K562 (cell line): ENCODE measurements around the gene TOM1L2. TPM values are rescaled to one million over a fixed set of nuclear protein-coding genes. Genes with fewer than 3 reads are reported as not detected.

ENCODE experiments used
- AFF4 ChIP-seq: sonication (generic); formaldehyde crosslinking; IDR thresholded peaks from 2 replicates; pipeline ENCODE4 v1.8.0; 2023; ENCODE audit warnings: mild to moderate bottlenecking, missing genetic modification reagents
- BRCA1 ChIP-seq, 2 experiments: fragments of 450-650 bp in 1 of 2; sonication (generic) in 1 of 2; formaldehyde crosslinking in 1 of 2; IDR thresholded peaks; 2 replicates each; pipeline versions ENCODE4 v1.5.0 to v1.6.1; 2017 to 2020; ENCODE audit warnings: mild to moderate bottlenecking in 1 of 2, missing genetic modification reagents in 1 of 2
- BRD9 ChIP-seq: fragments of 450-650 bp; IDR thresholded peaks from 2 replicates; pipeline ENCODE4 v1.6.1; 2018; ENCODE audit warnings: low read depth; ENCODE audit not compliant: partially characterized antibody
- CHCHD3 ChIP-seq: fragments of 250-450 bp; sonication (Bioruptor Pico); IDR thresholded peaks from 2 replicates; pipeline ENCODE4 v2.1.2; 2022; ENCODE audit warnings: mild to moderate bottlenecking
- HIVEP1 ChIP-seq: fragments of 250-450 bp; sonication (Bioruptor Pico); IDR thresholded peaks from 2 replicates; pipeline ENCODE4 v1.4.0; 2020; ENCODE audit warnings: mild to moderate bottlenecking
- NCOA4 ChIP-seq: fragments of 450-650 bp; IDR thresholded peaks from 2 replicates; pipeline ENCODE4 v1.6.1; 2018; ENCODE audit warnings: mild to moderate bottlenecking; ENCODE audit not compliant: partially characterized antibody
- PATZ1 ChIP-seq: fragments of 250-450 bp; sonication (Bioruptor Pico); IDR thresholded peaks from 2 replicates; pipeline ENCODE4 v1.5.0; 2020; ENCODE audit warnings: mild to moderate bottlenecking, borderline replicate concordance
- PCBP2 ChIP-seq: fragments of 200-400 bp; formaldehyde crosslinking; IDR thresholded peaks from 2 replicates; pipeline ENCODE4 v1.6.1; 2018; ENCODE audit warnings: low read length, low read depth, mild to moderate bottlenecking, moderate library complexity; ENCODE audit not compliant: poor library complexity, severe bottlenecking
- SLC30A9 ChIP-seq: fragments of 250-450 bp; sonication (Bioruptor Pico); IDR thresholded peaks from 2 replicates; pipeline ENCODE4 v1.8.0; 2022; ENCODE audit warnings: mild to moderate bottlenecking, moderate library complexity
- SMAD3 ChIP-seq: fragments of 450-650 bp; formaldehyde crosslinking; conservative IDR thresholded peaks from 2 replicates; pipeline ENCODE4 v1.4.0; 2020; ENCODE audit warnings: mild to moderate bottlenecking
- TCF7L2 ChIP-seq: fragments of 150-350 bp; IDR thresholded peaks from 2 replicates; pipeline ENCODE4 v1.6.1; 2016; ENCODE audit warnings: low read depth, mild to moderate bottlenecking, low read length, moderate library complexity
- THRAP3 ChIP-seq: fragments of 450-650 bp; IDR thresholded peaks from 2 replicates; pipeline ENCODE4 v1.6.1; 2016; ENCODE audit warnings: mild to moderate bottlenecking, inconsistent platforms, borderline replicate concordance
- ZBTB17 ChIP-seq: fragments of 450-650 bp; formaldehyde crosslinking; IDR thresholded peaks from 2 replicates; pipeline ENCODE4 v1.4.0; 2020; ENCODE audit warnings: mild to moderate bottlenecking
- ZBTB43 ChIP-seq: sonication (generic); formaldehyde crosslinking; IDR thresholded peaks from 2 replicates; pipeline ENCODE4 v1.8.0; 2023; ENCODE audit warnings: mild to moderate bottlenecking, missing genetic modification reagents
- ZNF23 ChIP-seq: fragments of 250-450 bp; sonication (Bioruptor Pico); IDR thresholded peaks from 2 replicates; pipeline ENCODE4 v1.4.0; 2020; ENCODE audit warnings: mild to moderate bottlenecking
- ZNF280A ChIP-seq: fragments of 450-650 bp; IDR thresholded peaks from 2 replicates; pipeline ENCODE4 v1.6.1; 2018; ENCODE audit warnings: mild to moderate bottlenecking, low read depth; ENCODE audit not compliant: partially characterized antibody
- ZNF76 ChIP-seq: fragments of 250-450 bp; sonication (Bioruptor Pico); IDR thresholded peaks from 2 replicates; pipeline ENCODE4 v1.4.0; 2020; ENCODE audit warnings: mild to moderate bottlenecking, moderate library complexity, borderline replicate concordance
- polyA plus RNA-seq, 8 experiments: library from polyadenylated mRNA; depleted of rRNA in 4 of 8; stranded (reverse) in 5 of 8; unstranded in 3 of 8; fragments of >200 nt; fragmentation: Nextera tagmentation in 2 of 8; fragmentation: Illumina TruSeq in 1 of 8; extraction: Ambion mirVana in 2 of 8; extraction: Trizol in 1 of 8; gene quantifications; 2 replicates each; pipeline versions ENCODE4 v1.2.1 to v1.2.3, GENCODE V29; 2011 to 2014; ENCODE audit warnings: inconsistent platforms in 1 of 8, missing spikeins in 1 of 8
- total RNA-seq, 7 experiments: library from RNA; depleted of rRNA in 6 of 7; stranded (reverse); fragments of >200 nt in 6 of 7; fragmentation: Illumina TruSeq in 2 of 7; extraction: Trizol in 2 of 7; gene quantifications; 2 replicates each; pipeline versions ENCODE4 v1.2.1 to v1.2.3, GENCODE V29; 2011 to 2021; ENCODE audit warnings: low replicate concordance in 1 of 7

Gene TOM1L2
- total and polyA plus RNA-seq, 9 of the 15 experiments (the other 6 are each of a cell fraction or from before 2014, with no cell fraction given): 0.07 to 6.0 (median 2.5) TPM

DNA sequence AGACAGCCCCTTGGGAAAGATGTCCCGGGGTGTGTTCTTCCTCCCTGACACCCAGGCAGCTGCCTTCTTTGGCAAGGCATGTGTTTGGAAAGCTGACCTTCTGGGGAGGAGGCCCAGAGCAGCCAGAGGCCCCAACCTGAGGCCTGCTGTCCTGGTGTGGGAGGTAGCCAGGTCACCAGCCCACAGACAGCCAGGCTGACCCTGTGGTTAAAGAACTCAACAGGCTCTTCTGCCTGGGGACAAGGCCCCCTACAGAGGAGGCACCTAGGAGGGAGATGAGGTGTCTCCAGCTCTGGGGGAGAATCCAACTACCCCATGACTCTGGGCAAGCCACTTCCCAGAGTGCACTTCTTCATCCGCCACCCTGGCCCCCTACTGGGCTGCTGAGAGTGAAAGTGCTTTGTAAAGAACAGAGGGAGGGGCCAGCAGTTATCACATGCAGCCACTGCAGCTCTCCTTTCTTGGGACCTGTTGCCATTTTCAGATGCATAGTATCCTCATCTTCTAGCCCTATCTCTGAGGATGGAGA is 122.3 kb downstream of the TOM1L2 start (continued):
- TF ChIP-seq THRAP3: no peak
- no peak for TF ChIP-seq AFF4 (CRISPR knock-in tag)
- no peak for TF ChIP-seq TCF7L2
- peak; percentile 79 for TF ChIP-seq HIVEP1 (CRISPR knock-in tag)
- no peak for TF ChIP-seq SLC30A9 (CRISPR knock-in tag)
- TF ChIP-seq BRD9: no peak
- 0 out of 2 replicates have a peak, but pooled peaks have one; percentile 47 for TF ChIP-seq SMAD3 (CRISPR knock-in tag)
- TF ChIP-seq CHCHD3 (CRISPR knock-in tag): no peak
- TF ChIP-seq NCOA4: no peak
- peak; percentile 85 for TF ChIP-seq ZBTB17 (CRISPR knock-in tag)
- TF ChIP-seq PATZ1 (CRISPR knock-in tag): no peak
- no peak for TF ChIP-seq ZBTB43 (CRISPR knock-in tag)
- no peak for TF ChIP-seq PCBP2
- no peak for TF ChIP-seq BRCA1 (IDR thresholded peaks at IDR 0.05)
- TF ChIP-seq BRCA1 (CRISPR knock-in tag; IDR thresholded peaks at IDR 0.05): no peak
- TF ChIP-seq ZNF23 (CRISPR knock-in tag): no peak
- TF ChIP-seq ZNF280A: no peak
- TF ChIP-seq ZNF76 (CRISPR knock-in tag): peak; percentile 95
